Fibroblast of upper back skin (primary cell): Measurements from ENCODE around the gene EYS.
A peak's percentile ranks its signal among the peaks of the same experiment; 100 is the strongest.
"Not testable (repeated sequence)": the region's sequence is repeated elsewhere in the genome, so short reads cannot be mapped to it uniquely, and the experiment has no call there.

Experiments used
- DNase-seq: peaks from one replicate; pipeline ENCODE4 v3.0.0-alpha.2; 2013

Gene EYS

GRCh38 chr6:63862486-63863198 lies 1844.4 kb downstream of the EYS start:
- no peak for DNase-seq

GRCh38 chr6:63859528-63859927 lies 1847.5 kb downstream of the EYS start:
- no peak for DNase-seq

- DNase-seq, result no peak
Observed at GRCh38 chr6:63858691-63859090, 1848.3 kb downstream of the EYS start.

GRCh38 chr6:63856271-63856670 lies 1850.8 kb downstream of the EYS start:
- no peak for DNase-seq

GRCh38 chr6:63844287-63844686 lies 1862.7 kb downstream of the EYS start:
- DNase-seq, result peak; percentile 55

- DNase-seq, result no peak
Observed at GRCh38 chr6:63839485-63839884, 1867.5 kb downstream of the EYS start.

- DNase-seq, result not testable (repeated sequence)
Observed at GRCh38 chr6:63828678-63829077, 1878.3 kb downstream of the EYS start.

GRCh38 chr6:63824722-63825121 lies 1882.3 kb downstream of the EYS start:
- DNase-seq, result no peak

GRCh38 chr6:63821442-63821841 lies 1885.6 kb downstream of the EYS start:
- DNase-seq, result no peak

- no peak for DNase-seq
Observed at GRCh38 chr6:63819831-63820230, 1887.2 kb downstream of the EYS start.

GRCh38 chr6:63817492-63818050 lies 1889.5 kb downstream of the EYS start:
- no peak for DNase-seq

- no peak for DNase-seq
Observed at GRCh38 chr6:63816982-63817436, 1890.0 kb downstream of the EYS start.

- DNase-seq, result no peak
Observed at GRCh38 chr6:63816401-63816981, 1890.5 kb downstream of the EYS start.

- no peak for DNase-seq
Observed at GRCh38 chr6:63814459-63814858, 1892.6 kb downstream of the EYS start.

- DNase-seq, result no peak
Observed at GRCh38 chr6:63813566-63814120, 1893.4 kb downstream of the EYS start.

GRCh38 chr6:63808576-63808975 lies 1898.5 kb downstream of the EYS start:
- no peak for DNase-seq

- DNase-seq, result no peak
Observed at GRCh38 chr6:63807056-63807455, 1900.0 kb downstream of the EYS start.

- DNase-seq, result no peak
Observed at GRCh38 chr6:63806573-63806913, 1900.5 kb downstream of the EYS start.

- DNase-seq, result peak; percentile 77
Observed at GRCh38 chr6:63805808-63806572, 1901.0 kb downstream of the EYS start.

- DNase-seq, result no peak
Observed at GRCh38 chr6:63805345-63805744, 1901.7 kb downstream of the EYS start.

GRCh38 chr6:63804381-63804956 lies 1902.6 kb downstream of the EYS start:
- DNase-seq, result peak; percentile 96

- no peak for DNase-seq
Observed at GRCh38 chr6:63803371-63803770, 1903.7 kb downstream of the EYS start.

- DNase-seq, result peak; percentile 42
Observed at GRCh38 chr6:63802606-63803206, 1904.3 kb downstream of the EYS start.
